ENCODE measurements around the gene BRSK2.

The BRSK2 gene

GRCh38 chr11:1387521-1387920 lies 2.2 kb upstream of the BRSK2 start:
- no peak for DNase-seq
- Mint-ChIP-seq H3K9me3 (no peaks in the 10 kb centered on the region), H3K4me3 (peak overlapping the region; percentile 45), H3K27me3 (ENCODE audit: low read depth, poor library complexity) (peaks cover 70% of the 10 kb centered on the region), H3K4me1 (no peaks in the 10 kb centered on the region), H3K36me3 (ENCODE audit: low read depth) (no peaks in the 10 kb centered on the region), H3K27ac (no peak overlapping the region)
- no peak for TF ChIP-seq CTCF (IDR thresholded peaks at IDR 0.05)

GRCh38 chr11:1387961-1388762 lies 1.6 kb upstream of the BRSK2 start:
- Mint-ChIP-seq H3K36me3 (ENCODE audit: low read depth) (no peaks in the 10 kb centered on the region), H3K27ac (no peak overlapping the region), H3K4me3 (peak overlapping the region; percentile 65), H3K4me1 (no peaks in the 10 kb centered on the region), H3K9me3 (peaks cover 2% of the 10 kb centered on the region), H3K27me3 (ENCODE audit: low read depth, poor library complexity) (peaks cover 74% of the 10 kb centered on the region)
- DNase-seq = peak; percentile 11
- TF ChIP-seq CTCF (IDR thresholded peaks at IDR 0.05) = no peak

GRCh38 chr11:1388763-1389102 lies 1.0 kb upstream of the BRSK2 start:
- peaks cover 8% of the 10 kb centered on the region for H3K9me3 Mint-ChIP-seq
- TF ChIP-seq CTCF (IDR thresholded peaks at IDR 0.05) = no peak
- H3K27me3 Mint-ChIP-seq (ENCODE audit: low read depth, poor library complexity) = peaks cover 74% of the 10 kb centered on the region
- no peaks in the 10 kb centered on the region for H3K36me3 Mint-ChIP-seq (ENCODE audit: low read depth)
- peak; percentile 39 for DNase-seq
- no peak overlapping the region for H3K27ac Mint-ChIP-seq
- peak overlapping the region; percentile 65 for H3K4me3 Mint-ChIP-seq
- no peaks in the 10 kb centered on the region for H3K4me1 Mint-ChIP-seq

- H3K27ac Mint-ChIP-seq = no peak overlapping the region
- no peaks in the 10 kb centered on the region for H3K36me3 Mint-ChIP-seq (ENCODE audit: low read depth)
- peak overlapping the region; percentile 65 for H3K4me3 Mint-ChIP-seq
- no peak for TF ChIP-seq CTCF (IDR thresholded peaks at IDR 0.05)
- H3K9me3 Mint-ChIP-seq = peaks cover 8% of the 10 kb centered on the region
- no peaks in the 10 kb centered on the region for H3K4me1 Mint-ChIP-seq
- DNase-seq = peak; percentile 98
- H3K27me3 Mint-ChIP-seq (ENCODE audit: low read depth, poor library complexity) = peaks cover 69% of the 10 kb centered on the region
Measured at GRCh38 chr11:1389103-1389931, 417 bp upstream of the BRSK2 start.

GRCh38 chr11:1390569-1391164 lies 933 bp downstream of the BRSK2 start:
- DNase-seq = peak; percentile 72
- H3K27me3 Mint-ChIP-seq (ENCODE audit: low read depth, poor library complexity) = peaks cover 57% of the 10 kb centered on the region
- no peak for TF ChIP-seq CTCF (IDR thresholded peaks at IDR 0.05)
- no peaks in the 10 kb centered on the region for H3K36me3 Mint-ChIP-seq (ENCODE audit: low read depth)
- H3K9me3 Mint-ChIP-seq = peaks cover 8% of the 10 kb centered on the region
- no peaks in the 10 kb centered on the region for H3K4me1 Mint-ChIP-seq
- H3K27ac Mint-ChIP-seq = no peak overlapping the region
- no peak overlapping the region for H3K4me3 Mint-ChIP-seq

Measured in nephron progenitor cell (in vitro differentiated cells).